ENCODE data around the gene GALNT14. TPM values are rescaled to one million over a fixed set of nuclear protein-coding genes. Genes with fewer than 3 reads are reported as not detected.
A peak's percentile ranks its signal among the peaks of the same experiment; 100 is the strongest.

The GALNT14 gene
- total RNA-seq, 1 donor from 2014 or later = 6.4 TPM

DNA sequence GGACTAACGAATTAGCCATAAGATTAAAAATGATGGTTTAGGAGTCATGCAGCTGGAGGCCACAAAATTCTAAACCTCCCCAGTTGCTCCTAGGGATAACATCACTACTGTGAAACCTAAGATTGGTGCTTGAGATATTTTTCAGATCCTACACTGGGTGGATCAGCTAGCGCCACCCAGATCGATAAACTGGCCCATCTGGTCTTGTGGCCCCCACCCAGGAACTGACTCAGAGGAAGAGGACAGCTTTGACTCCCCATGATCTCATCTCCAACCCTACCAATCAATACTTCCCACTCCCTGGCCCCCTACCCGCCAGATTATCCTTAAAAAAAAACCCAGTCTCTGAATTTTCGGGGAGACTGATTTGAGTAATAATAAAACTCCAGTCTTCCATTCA is 5.5 kb downstream of the GALNT14 start:
- Histone ChIP-seq H3K79me2 (ENCODE audit: low read depth) (no peaks in the 10 kb centered on the region), H3K4me1 (peaks cover 35% of the 10 kb centered on the region), H3K9me3 (ENCODE audit: low read depth) (no peaks in the 10 kb centered on the region), H3K9ac (no peak overlapping the region), H3K4me2 (no peak overlapping the region), H3K27me3 (peaks cover 36% of the 10 kb centered on the region), H3F3A (ENCODE audit: low read depth) (peaks cover 14% of the 10 kb centered on the region), H4K20me1 (ENCODE audit: low read depth) (peaks cover 3% of the 10 kb centered on the region), H3K4me3 (no peak overlapping the region), H3K27ac (no peak overlapping the region), H3K36me3 (no peaks in the 10 kb centered on the region), H2AFZ (replicated peaks) (no peak overlapping the region)
- H3K27ac Mint-ChIP-seq = no peak overlapping the region
- H3K4me3 Mint-ChIP-seq = no peak overlapping the region
- H3K36me3 Mint-ChIP-seq = no peaks in the 10 kb centered on the region
- TF ChIP-seq EZH2phosphoT487 (IDR thresholded peaks at IDR 0.05) (no peak), EZH2 (IDR thresholded peaks at IDR 0.05) (no peak)
- TF ChIP-seq, protein P1, sequence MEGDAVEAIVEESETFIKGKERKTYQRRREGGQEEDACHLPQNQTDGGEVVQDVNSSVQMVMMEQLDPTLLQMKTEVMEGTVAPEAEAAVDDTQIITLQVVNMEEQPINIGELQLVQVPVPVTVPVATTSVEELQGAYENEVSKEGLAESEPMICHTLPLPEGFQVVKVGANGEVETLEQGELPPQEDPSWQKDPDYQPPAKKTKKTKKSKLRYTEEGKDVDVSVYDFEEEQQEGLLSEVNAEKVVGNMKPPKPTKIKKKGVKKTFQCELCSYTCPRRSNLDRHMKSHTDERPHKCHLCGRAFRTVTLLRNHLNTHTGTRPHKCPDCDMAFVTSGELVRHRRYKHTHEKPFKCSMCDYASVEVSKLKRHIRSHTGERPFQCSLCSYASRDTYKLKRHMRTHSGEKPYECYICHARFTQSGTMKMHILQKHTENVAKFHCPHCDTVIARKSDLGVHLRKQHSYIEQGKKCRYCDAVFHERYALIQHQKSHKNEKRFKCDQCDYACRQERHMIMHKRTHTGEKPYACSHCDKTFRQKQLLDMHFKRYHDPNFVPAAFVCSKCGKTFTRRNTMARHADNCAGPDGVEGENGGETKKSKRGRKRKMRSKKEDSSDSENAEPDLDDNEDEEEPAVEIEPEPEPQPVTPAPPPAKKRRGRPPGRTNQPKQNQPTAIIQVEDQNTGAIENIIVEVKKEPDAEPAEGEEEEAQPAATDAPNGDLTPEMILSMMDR (IDR thresholded peaks at IDR 0.05) = no peak
- peaks cover 37% of the 10 kb centered on the region for H3K27me3 Mint-ChIP-seq (ENCODE audit: insufficient read depth, low read depth)
- no peaks in the 10 kb centered on the region for H3K9me3 Mint-ChIP-seq
- peaks cover 30% of the 10 kb centered on the region for H3K4me1 Mint-ChIP-seq
- no peak for DNase-seq (ENCODE audit: low spot score)

DNA sequence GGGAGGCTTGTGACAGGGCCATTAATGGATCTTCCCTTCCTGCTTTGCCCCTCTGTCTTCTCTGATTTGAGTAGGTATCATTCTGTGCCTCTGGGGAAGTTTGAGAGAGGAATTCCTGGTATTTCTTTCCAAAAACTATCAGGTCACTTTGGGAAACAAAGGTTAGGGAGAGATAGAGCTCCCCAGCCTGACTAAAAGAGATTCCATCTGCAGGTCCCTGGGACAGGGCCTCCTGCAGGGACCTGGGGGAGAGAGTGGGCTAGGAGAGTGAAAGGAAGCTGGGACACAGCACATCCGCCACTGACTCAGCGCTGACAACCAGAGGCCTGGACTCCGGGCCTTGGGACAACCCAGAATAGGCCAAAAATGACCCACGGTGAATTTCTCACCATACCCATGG is 6.4 kb downstream of the GALNT14 start:
- peaks cover 34% of the 10 kb centered on the region for H3K27me3 Mint-ChIP-seq (ENCODE audit: insufficient read depth, low read depth)
- H3K4me3 Mint-ChIP-seq = no peak overlapping the region
- no peak for DNase-seq (ENCODE audit: low spot score)
- Histone ChIP-seq H3K79me2 (ENCODE audit: low read depth) (no peaks in the 10 kb centered on the region), H3K4me3 (no peak overlapping the region), H3K27me3 (peaks cover 27% of the 10 kb centered on the region), H3K9ac (no peak overlapping the region), H3K27ac (no peak overlapping the region), H3K9me3 (ENCODE audit: low read depth) (no peaks in the 10 kb centered on the region), H2AFZ (replicated peaks) (no peak overlapping the region), H3K4me1 (peaks cover 31% of the 10 kb centered on the region), H3K4me2 (no peak overlapping the region), H3K36me3 (no peaks in the 10 kb centered on the region), H3F3A (ENCODE audit: low read depth) (peaks cover 12% of the 10 kb centered on the region), H4K20me1 (ENCODE audit: low read depth) (peaks cover 3% of the 10 kb centered on the region)
- TF ChIP-seq, protein P1 (IDR thresholded peaks at IDR 0.05) = no peak
- no peak for TF ChIP-seq EZH2phosphoT487 (IDR thresholded peaks at IDR 0.05)
- TF ChIP-seq EZH2 (IDR thresholded peaks at IDR 0.05) = no peak
- H3K36me3 Mint-ChIP-seq = no peaks in the 10 kb centered on the region
- H3K4me1 Mint-ChIP-seq = peaks cover 27% of the 10 kb centered on the region
- no peak overlapping the region for H3K27ac Mint-ChIP-seq
- H3K9me3 Mint-ChIP-seq = no peaks in the 10 kb centered on the region

DNA sequence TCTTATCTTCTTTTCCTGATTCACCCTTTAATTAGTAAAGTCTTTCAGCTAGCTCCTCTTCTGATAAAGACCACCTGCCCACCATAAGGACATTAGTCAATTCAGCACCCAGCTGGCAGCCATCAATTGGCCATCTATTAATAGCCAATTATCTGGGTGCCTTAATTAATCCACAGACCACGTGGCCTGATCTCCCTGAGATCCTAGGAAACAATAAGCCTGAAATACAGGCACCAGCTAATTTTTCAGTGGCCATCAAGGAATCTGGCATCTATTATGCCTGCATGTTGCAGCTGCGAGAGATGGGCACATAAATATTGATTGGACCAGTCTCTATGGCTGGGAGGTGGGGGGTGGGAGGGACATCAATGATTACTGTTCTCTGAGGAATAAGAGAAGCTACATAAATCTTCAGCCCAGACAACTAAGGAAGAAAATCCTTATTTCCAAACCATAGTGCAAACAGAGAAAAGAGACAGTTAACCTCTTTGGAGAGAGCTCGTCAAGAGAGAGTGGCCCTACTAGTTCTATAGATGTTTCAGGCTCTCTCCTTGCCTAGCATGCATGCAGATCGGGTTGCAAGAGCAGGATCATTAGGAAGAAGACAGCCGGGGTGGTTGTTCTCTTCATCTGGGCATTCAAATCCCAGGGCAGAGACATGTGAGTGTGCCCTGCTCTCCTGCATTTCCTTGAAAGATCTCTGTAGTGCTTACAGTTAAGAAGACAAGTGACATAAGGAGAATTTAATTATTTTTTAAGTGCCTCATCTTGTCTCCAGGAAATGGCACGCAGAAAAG is 8.7 kb downstream of the GALNT14 start:
- H3K4me3 Mint-ChIP-seq = no peak overlapping the region
- Histone ChIP-seq H3K4me3 (no peak overlapping the region), H4K20me1 (ENCODE audit: low read depth) (no peaks in the 10 kb centered on the region), H3K36me3 (no peaks in the 10 kb centered on the region), H3F3A (ENCODE audit: low read depth) (peaks cover 10% of the 10 kb centered on the region), H3K9me3 (ENCODE audit: low read depth) (no peaks in the 10 kb centered on the region), H3K27ac (no peak overlapping the region), H3K4me1 (peaks cover 23% of the 10 kb centered on the region), H3K9ac (no peak overlapping the region), H2AFZ (replicated peaks) (no peak overlapping the region), H3K27me3 (peaks cover 4% of the 10 kb centered on the region), H3K79me2 (ENCODE audit: low read depth) (no peaks in the 10 kb centered on the region), H3K4me2 (peak overlapping the region; percentile 39)
- H3K27ac Mint-ChIP-seq = no peak overlapping the region
- no peaks in the 10 kb centered on the region for H3K9me3 Mint-ChIP-seq
- no peak for DNase-seq (ENCODE audit: low spot score)
- TF ChIP-seq, protein P1 (IDR thresholded peaks at IDR 0.05) = no peak
- no peak for TF ChIP-seq EZH2phosphoT487 (IDR thresholded peaks at IDR 0.05)
- TF ChIP-seq EZH2 (IDR thresholded peaks at IDR 0.05) = no peak
- H3K4me1 Mint-ChIP-seq = peaks cover 24% of the 10 kb centered on the region
- no peaks in the 10 kb centered on the region for H3K36me3 Mint-ChIP-seq
- H3K27me3 Mint-ChIP-seq (ENCODE audit: insufficient read depth, low read depth) = peaks cover 11% of the 10 kb centered on the region
